Esophagus squamous epithelium (tissue), 4 donors: ENCODE data around the gene SPSB3.

Experiments used
- POLR2A ChIP-seq, 4 donors: fragments of 450-650 bp; IDR thresholded peaks; one replicate each; pipeline ENCODE4 v1.6.1; 2017; ENCODE audit warnings: antibody characterized with exemption in 4 of 4, mild to moderate bottlenecking in 4 of 4, moderate library complexity in 3 of 4
- TF ChIP-seq, protein P1 (sequence below), 6 experiments: fragments of 450-650 bp in 4 of 6; fragments of 200-600 bp in 2 of 6; sonication (generic) in 2 of 6; IDR thresholded peaks; one replicate each; pipeline ENCODE4 v1.5.1; 2016 to 2019; ENCODE audit warnings: antibody characterized with exemption in 6 of 6, mild to moderate bottlenecking in 4 of 6, moderate library complexity in 4 of 6

- TF ChIP-seq, protein P1, sequence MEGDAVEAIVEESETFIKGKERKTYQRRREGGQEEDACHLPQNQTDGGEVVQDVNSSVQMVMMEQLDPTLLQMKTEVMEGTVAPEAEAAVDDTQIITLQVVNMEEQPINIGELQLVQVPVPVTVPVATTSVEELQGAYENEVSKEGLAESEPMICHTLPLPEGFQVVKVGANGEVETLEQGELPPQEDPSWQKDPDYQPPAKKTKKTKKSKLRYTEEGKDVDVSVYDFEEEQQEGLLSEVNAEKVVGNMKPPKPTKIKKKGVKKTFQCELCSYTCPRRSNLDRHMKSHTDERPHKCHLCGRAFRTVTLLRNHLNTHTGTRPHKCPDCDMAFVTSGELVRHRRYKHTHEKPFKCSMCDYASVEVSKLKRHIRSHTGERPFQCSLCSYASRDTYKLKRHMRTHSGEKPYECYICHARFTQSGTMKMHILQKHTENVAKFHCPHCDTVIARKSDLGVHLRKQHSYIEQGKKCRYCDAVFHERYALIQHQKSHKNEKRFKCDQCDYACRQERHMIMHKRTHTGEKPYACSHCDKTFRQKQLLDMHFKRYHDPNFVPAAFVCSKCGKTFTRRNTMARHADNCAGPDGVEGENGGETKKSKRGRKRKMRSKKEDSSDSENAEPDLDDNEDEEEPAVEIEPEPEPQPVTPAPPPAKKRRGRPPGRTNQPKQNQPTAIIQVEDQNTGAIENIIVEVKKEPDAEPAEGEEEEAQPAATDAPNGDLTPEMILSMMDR (IDR thresholded peaks at IDR 0.05): no peak
- TF ChIP-seq POLR2A (IDR thresholded peaks at IDR 0.05): no peak
These were observed 6.3 kb upstream of the SPSB3 start for GRCh38 chr16:1788708-1789100.
